Urothelium cell line (cell line): ENCODE results near the gene COX6A2.
A peak's percentile ranks its signal among the peaks of the same experiment; 100 is the strongest.

ENCODE experiments used
- DNase-seq: peaks from one replicate; pipeline ENCODE4 v3.0.0; 2011; ENCODE audit warnings: low spot score, mixed read lengths
- FAIRE-seq: peaks from 2 replicates; lab custom pipeline; 2011; peaks lifted over from hg19 to GRCh38; lab: Jason Lieb, UNC

The COX6A2 gene

GRCh38 chr16:31428279-31428597 is at the start of gene COX6A2:
TSS of gene COX6A2 (minus strand) at chr16:31428360. CDS start at chr16:31428325, 35 bp downstream.
- DNase-seq (no peak), FAIRE-seq (no peak)

- DNase-seq (no peak), FAIRE-seq (no peak)
Measured at GRCh38 chr16:31477220-31478216, 49.4 kb upstream of the COX6A2 start.

GRCh38 chr16:31476303-31477219 is 48.4 kb upstream of the COX6A2 start:
- DNase-seq (no peak), FAIRE-seq (no peak)

GRCh38 chr16:31475946-31476302 is 47.8 kb upstream of the COX6A2 start:
- no peak for DNase-seq
- no peak for FAIRE-seq

GRCh38 chr16:31474773-31475738 is 46.9 kb upstream of the COX6A2 start:
- FAIRE-seq (no peak), DNase-seq (no peak)

- FAIRE-seq (no peak), DNase-seq (no peak)
Measured at GRCh38 chr16:31474173-31474714, 46.1 kb upstream of the COX6A2 start.

- FAIRE-seq (no peak), DNase-seq (no peak)
Measured at GRCh38 chr16:31473264-31473984, 45.3 kb upstream of the COX6A2 start.

- peak; percentile 88 for DNase-seq
- no peak for FAIRE-seq
Measured at GRCh38 chr16:31472709-31473203, 44.6 kb upstream of the COX6A2 start.

- peak; percentile 54 for DNase-seq
- FAIRE-seq = no peak
Measured at GRCh38 chr16:31471875-31472708, 43.9 kb upstream of the COX6A2 start, which contains the start of gene TGFB1I1. TSS of gene TGFB1I1 (plus strand) at chr16:31472152. CDS start at chr16:31472189, 37 bp downstream.

GRCh38 chr16:31471241-31471874 is 43.2 kb upstream of the COX6A2 start:
- DNase-seq (no peak), FAIRE-seq (no peak)

- no peak for DNase-seq
- no peak for FAIRE-seq
Measured at GRCh38 chr16:31470615-31471014, 42.5 kb upstream of the COX6A2 start.

- DNase-seq (no peak), FAIRE-seq (no peak)
Measured at GRCh38 chr16:31467858-31468257, 39.7 kb upstream of the COX6A2 start.

GRCh38 chr16:31467151-31467773 is 39.1 kb upstream of the COX6A2 start:
- DNase-seq (no peak), FAIRE-seq (no peak)

- DNase-seq (no peak), FAIRE-seq (no peak)
Measured at GRCh38 chr16:31466381-31466841, 38.3 kb upstream of the COX6A2 start.

- no peak for DNase-seq
- no peak for FAIRE-seq
Measured at GRCh38 chr16:31465788-31466370, 37.7 kb upstream of the COX6A2 start.

- FAIRE-seq (no peak), DNase-seq (no peak)
Measured at GRCh38 chr16:31464781-31465260, 36.7 kb upstream of the COX6A2 start.

GRCh38 chr16:31464348-31464769 is 36.2 kb upstream of the COX6A2 start:
- DNase-seq (no peak), FAIRE-seq (no peak)
